ENCODE measurements around the gene RRP15.

RRP15 gene

GRCh38 chr1:218364028-218364710 lies 79.1 kb downstream of the RRP15 start:
- no peak for DNase-seq (ENCODE audit: low read depth)
- TF ChIP-seq, protein P1, sequence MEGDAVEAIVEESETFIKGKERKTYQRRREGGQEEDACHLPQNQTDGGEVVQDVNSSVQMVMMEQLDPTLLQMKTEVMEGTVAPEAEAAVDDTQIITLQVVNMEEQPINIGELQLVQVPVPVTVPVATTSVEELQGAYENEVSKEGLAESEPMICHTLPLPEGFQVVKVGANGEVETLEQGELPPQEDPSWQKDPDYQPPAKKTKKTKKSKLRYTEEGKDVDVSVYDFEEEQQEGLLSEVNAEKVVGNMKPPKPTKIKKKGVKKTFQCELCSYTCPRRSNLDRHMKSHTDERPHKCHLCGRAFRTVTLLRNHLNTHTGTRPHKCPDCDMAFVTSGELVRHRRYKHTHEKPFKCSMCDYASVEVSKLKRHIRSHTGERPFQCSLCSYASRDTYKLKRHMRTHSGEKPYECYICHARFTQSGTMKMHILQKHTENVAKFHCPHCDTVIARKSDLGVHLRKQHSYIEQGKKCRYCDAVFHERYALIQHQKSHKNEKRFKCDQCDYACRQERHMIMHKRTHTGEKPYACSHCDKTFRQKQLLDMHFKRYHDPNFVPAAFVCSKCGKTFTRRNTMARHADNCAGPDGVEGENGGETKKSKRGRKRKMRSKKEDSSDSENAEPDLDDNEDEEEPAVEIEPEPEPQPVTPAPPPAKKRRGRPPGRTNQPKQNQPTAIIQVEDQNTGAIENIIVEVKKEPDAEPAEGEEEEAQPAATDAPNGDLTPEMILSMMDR (IDR thresholded peaks at IDR 0.05; ENCODE audit: low read depth, low read length, missing control alignments), result no peak
- no peak overlapping the region for H3K4me3 ChIP-seq (ENCODE audit: low read depth, low read length)

DNA sequence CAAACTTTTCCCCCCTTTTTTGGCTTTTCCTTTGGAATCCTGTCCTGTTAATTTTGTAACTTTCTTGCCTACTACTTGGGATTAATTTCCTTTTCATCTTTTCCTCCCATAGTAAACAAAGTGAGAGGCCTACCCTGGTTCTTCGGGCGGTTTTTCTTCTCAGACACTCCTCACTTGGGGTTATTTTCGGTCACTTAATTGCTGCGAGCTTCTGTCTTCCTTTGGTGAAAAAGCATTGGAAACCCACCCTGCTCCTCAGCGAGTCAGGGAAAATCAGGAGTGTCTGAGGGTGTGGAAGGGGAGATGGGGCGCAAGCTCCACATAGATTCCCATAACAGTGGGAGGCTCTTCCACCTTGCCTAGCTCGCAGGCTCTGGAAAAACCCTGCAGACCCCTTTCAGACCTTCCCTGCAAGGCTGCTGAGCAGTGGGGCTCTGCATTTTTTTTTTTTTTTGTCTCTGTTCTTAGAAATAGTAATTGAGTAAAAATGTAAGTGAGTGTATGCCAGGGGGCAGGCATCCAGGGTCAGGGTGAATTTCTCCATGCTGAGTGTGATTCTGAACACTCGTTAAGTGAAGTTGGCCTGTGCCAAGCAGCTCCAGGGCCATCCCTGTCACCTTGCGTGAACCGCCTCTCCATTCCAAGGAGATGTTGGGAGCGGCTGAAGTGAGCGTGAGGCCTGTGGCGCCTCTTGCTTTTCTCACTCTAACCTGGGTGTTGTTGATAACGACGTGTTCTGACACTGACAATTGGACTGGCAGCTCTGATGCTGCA lies 80.3 kb downstream of the RRP15 start:
- TF ChIP-seq, protein P1 (IDR thresholded peaks at IDR 0.05; ENCODE audit: low read depth, low read length, missing control alignments), result no peak
- DNase-seq (ENCODE audit: low read depth), result no peak

DNA sequence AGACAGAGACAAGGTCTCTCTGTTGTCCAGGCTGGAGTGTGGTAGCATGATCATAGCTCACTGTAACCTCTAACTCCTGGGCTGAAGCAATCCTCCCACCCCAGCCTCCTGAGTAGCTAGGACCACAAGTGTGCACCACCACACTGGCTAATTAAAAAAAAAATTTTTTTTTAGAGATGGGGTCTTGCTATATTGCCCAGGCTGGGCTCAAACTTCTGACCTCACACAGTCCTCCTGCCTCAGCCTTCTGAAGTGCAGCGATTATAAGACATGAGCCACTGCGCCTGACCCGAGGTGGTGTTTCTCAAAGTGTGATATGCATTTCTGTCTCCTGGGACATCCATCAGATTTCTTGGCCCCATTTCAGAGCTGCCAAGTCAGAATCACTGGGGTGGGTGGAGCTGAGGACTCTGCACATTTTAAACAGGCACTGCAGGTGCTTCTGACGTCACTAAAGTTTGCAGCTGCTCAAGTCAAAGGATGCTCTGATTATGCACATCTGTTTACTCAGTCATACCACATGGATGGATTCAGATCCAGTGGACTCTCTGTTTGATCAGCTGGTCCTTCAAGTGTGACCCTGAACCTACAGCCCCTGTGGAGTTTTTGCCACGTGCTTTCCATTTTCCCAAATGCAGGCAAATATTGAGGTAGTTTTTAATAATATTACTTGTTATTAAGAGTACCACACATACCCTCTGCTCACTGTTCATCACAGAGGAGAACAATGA lies 81.4 kb downstream of the RRP15 start:
- DNase-seq (ENCODE audit: low read depth), result no peak
- TF ChIP-seq, protein P1 (IDR thresholded peaks at IDR 0.05; ENCODE audit: low read depth, low read length, missing control alignments), result no peak
- H3K4me3 ChIP-seq (ENCODE audit: low read depth, low read length), result no peak overlapping the region

More for the DNA sequence above, 80.3 kb downstream of the RRP15 start:
- H3K4me3 ChIP-seq (ENCODE audit: low read depth, low read length), result no peak overlapping the region

- no peak for DNase-seq (ENCODE audit: low read depth)
- TF ChIP-seq, protein P1 (IDR thresholded peaks at IDR 0.05; ENCODE audit: low read depth, low read length, missing control alignments), result no peak
- no peak overlapping the region for H3K4me3 ChIP-seq (ENCODE audit: low read depth, low read length)
These were observed 82.0 kb downstream of the RRP15 start for GRCh38 chr1:218367118-218367517.

GRCh38 chr1:218368686-218369085 lies 83.6 kb downstream of the RRP15 start:
- no peak overlapping the region for H3K4me3 ChIP-seq (ENCODE audit: low read depth, low read length)
- TF ChIP-seq, protein P1 (IDR thresholded peaks at IDR 0.05; ENCODE audit: low read depth, low read length, missing control alignments), result no peak
- DNase-seq (ENCODE audit: low read depth), result no peak

DNA sequence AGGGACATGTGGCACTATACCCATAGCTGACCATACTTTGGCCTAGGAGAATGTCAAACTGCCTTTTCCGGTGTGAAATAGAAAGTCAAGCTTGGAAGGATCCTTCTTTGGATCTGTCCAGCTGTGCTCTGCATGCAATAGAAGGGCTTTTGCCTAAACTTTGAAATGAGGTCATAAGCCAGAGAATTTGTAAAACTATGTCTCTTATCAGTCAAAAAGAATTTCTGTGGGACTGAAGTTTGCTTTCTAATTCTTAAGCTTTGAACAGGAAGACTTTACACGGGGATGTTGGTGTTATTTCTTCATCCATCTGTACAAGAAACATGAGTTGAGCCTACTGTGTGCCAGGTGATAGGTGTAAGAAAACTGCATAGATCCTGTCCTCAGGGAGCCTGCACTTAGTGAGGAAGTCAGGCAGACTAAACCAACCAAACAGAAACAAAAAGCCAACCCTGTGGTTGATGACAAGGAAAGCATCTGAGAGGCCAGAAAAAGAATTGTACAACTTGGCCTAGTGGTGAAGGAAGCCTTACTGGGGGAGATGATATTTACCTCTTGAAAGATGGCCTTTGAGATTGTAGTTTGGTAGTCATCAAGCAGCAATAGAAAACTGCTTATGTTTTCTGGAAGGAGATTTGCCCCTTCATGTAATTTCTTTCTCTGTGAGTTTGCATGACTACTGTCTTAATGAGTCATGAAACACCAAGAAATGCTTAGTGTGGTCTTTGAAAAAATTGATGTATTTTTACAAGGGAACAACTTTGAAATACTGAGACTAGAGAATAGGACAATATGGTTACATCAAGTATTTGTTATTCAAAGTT lies 84.8 kb downstream of the RRP15 start:
- TF ChIP-seq, protein P1 (IDR thresholded peaks at IDR 0.05; ENCODE audit: low read depth, low read length, missing control alignments), result no peak
- no peak for DNase-seq (ENCODE audit: low read depth)
- no peak overlapping the region for H3K4me3 ChIP-seq (ENCODE audit: low read depth, low read length)

Data from GM12864 (cell line).